Stimulated activated naive CD4-positive, alpha-beta T cell (primary cell): ENCODE results near the gene CETP.
"Not testable (repeated sequence)": the region's sequence is repeated elsewhere in the genome, so short reads cannot be mapped to it uniquely, and the experiment has no call there.

Experiments used
- DNase-seq, 6 experiments: peaks; one replicate each; lab custom pipeline; 2025; lab: John Stamatoyannopoulos, UW

Gene CETP

DNA sequence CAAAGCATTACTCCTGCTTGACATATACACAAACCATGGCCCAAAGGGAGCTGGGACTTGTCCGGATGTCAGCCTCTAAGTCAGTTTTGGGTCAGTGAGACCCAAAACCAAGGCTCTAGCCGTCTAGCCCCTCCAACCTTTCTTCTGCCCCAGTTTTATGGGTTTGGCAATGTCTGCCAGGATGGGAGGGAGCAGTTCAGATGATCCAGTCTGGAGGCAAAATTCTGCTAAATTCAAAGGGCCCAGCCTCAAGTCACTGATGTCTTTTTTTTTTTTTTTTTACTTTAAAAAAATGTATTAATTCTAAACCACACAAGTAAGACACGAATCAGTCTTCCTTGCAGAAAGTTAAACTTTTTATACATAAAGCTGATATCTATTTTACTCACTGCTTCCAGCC is 36.2 kb downstream of the CETP start:
- DNase-seq, result no peak

DNA sequence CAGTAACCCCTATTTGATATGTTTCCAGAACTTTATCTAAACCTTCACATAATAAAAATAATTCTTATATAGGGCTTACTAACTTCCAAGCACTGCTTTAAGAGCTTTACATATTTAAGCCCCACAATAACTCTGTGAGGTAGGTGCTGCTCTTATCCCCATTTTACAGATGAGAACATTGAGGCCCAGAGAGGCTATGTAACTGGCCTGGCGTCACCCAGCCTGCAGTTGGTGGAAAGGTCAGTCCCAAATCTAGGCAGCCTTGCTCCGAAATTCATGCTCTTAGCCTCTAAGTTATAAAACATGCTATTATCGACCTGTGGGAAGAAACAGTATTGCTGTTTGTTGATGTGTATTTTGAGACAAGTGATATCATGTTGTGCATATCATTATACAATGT is 36.6 kb downstream of the CETP start:
- no peak for DNase-seq

DNA sequence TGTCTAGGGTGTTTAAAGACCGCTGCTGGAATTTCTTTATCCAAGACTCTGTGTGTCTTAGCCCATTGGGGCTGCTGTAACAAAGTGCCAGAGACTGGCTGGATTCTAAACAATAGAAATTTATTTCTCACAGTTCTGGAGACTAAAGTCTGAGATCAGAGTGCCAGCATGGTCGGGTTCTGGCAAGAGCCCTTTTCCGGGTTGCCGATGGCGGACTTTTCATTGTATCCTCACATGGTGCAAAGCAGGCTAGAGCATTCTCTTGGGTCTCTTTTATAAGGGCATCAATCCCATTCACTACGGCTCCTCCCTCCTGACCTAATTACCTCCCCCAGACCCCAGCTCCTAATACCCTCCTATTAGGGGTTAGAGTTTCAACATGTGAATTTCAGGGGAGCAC is 37.1 kb downstream of the CETP start:
- DNase-seq, result no peak

DNA sequence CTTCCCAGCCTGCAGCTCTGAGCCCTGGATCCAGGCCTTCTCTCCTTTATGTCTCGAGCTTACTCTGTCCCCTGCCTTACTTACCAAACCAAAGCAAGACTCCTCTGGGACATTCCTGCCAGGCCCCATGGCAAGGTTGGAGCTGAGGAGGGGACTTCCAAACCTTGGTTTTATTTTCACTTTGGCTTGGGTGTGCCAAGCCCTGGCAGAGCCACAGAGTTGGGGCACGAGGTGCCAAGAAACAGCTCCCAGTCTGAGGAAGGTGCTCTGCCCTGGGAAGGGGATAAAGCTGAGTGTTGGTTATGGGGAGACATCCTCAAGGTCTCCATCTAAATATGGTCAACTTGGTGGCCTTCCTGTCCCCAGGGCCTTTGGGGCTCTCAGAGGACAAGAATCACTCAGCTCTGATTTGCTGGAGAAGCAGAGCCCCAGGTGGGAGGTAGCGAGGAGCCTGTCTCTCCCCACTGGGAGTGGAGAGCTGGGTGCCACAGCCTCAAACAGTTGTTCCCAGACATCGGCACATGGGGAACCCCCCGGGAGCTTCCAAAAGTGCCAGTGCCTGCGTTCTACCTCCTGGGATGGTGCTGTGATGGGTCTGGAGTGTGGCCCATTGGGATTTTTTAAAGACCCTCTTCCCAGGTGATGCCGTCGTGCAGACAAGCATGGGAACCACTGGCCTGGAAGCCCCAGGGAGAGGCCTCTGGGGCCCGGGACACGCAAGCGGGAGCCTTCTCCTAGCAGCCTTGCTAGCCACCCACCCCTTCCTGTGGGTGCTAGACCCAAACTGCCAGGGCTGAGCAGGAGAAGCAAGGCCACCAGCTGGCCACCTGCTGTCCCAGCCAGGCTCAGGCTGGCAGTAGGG is 37.9 kb downstream of the CETP start:
- peak in 4 of 6 experiments; percentile 19 to 49 (median 28) for DNase-seq

DNA sequence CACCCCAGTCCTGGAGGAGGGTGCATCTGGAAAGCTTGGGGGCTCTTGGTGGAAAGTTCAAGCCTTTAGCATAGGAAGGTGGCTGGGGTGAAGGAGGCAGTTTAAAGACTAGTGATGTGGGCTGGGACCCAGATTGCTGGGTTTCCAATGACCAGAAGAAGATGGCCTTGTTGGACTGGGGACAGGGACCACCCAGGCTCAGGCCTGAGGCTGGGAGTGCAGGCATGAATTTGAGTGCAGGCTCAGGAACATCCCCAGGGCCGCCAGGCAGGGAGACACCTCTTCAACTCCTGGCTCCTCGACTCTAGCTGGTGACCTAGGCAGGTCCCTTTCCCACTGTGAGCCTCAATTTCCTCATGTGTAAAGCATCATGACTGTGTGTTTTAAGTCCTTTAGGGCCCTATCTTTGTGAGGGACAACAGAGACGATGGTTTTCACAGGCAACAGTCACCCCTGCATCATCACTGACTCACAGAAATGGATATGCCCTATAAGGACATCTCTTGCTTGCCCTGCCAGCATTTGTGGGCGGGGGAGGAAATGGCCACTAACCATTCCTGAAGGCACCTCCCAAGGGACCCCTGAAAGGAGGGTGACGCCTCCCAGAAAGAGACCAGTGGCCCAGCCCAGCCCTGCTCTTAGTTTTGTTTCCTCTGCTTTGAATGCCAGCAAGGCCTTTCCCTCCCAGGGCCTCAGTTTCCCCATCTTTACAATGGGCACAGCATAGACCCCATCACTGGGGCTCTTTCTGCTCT is 38.7 kb downstream of the CETP start:
- no peak for DNase-seq

DNA sequence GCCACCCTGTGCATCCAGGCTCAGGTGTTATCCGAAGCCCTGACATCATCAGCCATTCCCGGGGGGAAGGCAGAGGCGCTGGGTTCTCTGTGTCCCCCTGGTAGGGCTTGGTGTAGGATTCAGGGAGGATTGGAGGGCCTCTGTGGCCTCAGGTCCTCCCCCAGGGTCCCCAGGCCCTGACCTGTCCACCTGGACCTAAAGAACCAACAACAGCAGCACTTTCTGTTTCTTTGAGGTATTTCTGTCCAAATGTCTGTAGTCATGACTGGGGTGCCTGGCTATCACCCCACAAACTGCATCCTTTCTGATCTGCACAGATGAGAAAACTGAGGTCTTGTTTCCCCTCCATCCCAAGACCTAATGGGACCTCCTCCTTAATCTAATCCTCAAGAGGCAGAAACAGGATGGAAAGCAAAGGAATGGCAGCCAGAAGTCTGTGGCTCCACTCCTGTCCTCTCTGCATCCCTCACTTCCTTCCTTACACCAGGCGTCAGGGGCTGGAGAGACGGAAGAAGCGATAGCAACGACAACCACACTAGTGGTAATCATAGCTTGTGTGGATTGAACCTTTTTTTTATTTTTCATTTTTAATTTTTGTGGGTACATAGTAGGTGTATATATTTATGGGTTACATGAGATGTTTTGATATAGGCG is 39.4 kb downstream of the CETP start:
- no peak for DNase-seq

DNA sequence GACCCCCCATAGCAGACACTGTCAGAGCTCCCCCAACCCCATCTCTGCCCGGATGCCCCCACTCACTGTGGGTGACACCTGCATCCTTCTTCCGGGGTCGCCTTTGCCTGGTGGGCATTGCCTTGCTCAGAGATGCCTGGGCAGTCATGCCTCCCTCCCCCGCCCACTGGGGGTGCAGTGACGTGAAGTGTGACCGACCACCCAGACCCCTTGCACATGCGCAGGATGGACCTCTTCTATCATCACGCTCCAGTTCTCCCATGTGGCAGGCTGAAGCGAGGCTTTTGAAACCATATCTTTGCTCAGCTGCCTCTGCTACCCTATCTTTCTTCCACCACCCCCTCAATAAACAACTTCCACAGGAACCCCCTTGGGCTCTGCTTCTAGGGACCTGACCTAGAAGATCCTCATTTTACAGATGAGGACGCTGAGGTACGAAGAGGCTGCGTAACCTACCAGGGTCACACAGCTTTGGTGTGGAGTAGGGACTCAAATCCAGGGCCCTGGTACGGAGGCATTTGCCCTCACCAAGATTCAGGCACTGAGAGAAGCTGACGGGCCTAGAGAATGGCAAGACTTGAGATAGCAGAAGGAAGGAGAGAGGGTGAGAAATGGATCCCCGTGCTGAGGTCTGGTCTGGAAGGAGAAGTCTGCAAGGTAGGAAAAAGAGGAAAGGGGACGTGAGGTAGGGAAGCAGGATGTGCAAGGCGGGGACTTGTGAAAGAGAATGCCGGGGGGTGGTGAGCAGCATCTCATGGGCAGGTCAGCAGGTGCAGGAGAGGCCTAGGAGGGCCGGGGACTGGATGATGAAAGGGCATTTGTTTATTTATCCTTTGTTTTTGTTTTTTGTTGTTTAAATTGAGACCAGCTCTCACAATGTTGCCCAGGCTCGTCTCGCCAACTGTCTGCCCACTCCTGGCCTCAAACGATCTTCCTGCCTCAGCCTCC is 42.0 kb downstream of the CETP start:
- DNase-seq, result no peak

DNA sequence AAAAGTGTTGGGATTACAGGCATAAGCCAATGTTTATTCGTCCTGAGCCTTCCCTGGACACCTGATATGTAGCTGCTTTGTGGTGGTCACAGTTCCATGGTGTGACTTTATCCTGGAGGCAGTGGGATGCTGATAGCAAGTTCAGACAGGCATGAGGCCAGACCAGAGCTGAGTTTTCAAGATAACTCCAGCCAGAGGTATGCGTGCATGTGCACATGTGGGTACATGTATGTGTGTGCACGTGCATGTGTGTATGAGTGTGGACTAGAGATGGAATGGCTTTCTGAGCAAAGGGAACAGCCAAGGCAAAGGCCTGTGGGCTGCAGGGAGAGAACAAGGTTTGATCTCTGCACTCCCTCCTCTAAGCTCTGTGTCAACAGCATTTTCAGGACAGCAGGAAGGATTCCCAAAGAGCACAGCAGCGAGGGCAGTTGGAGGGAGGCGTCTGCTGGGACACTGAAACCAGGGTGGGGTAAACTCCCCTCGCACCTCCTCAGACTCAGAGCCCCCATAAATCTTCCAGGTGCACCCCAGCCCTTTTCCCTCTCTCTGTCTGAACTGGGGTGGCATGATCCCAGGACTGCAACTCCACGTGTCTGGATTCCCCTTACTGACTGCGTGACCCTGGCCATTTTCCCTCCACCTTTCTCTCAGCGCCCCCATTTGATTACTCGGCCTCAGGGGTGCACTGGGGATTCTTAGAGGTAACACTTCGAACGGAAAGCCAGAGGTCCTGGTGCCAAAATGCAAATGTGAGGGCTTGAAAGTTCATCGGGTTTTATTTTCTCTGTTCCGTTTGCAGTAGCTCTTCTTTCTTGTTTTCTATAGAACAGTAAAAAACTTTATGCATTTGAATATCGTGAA is 42.9 kb downstream of the CETP start:
- no peak for DNase-seq

DNA sequence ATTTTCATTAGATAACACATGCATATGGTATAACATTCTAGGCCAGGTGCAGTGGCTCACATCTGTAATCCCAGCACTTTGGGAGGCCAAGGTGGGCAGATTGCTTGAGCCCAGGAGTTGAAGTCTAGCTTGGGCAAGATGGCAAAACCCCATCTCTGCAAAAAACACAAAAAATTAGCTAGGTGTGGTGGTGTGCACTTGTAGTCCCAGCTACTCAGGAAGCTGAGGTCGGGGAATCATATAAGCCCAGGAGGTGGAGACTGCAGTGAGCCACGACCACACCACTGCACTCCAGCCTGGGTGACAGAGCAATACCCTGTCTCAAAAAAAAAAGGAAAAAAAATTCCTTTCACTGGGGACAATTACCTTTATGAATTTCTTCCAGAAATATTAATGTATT is 43.8 kb downstream of the CETP start:
- not testable (repeated sequence) for DNase-seq

DNA sequence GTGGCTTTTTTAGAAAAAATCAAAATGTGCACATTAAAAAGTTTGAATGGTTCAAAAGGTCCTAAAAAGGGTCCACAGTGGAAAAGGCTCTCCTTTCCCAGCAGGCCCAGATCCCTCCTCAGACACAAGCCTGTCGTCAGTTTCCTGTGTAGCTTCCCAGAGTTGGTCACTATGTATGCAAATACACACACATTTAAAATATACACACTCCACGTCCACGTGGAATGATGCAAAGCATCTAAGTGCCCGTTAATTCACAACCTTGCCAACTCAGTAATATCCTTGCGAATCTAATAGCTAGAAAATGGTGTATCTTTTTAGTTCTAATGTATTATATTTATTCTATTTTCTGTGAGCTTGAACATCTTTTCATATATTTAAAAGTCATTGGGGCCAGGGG is 45.3 kb downstream of the CETP start:
- DNase-seq, result no peak

DNA sequence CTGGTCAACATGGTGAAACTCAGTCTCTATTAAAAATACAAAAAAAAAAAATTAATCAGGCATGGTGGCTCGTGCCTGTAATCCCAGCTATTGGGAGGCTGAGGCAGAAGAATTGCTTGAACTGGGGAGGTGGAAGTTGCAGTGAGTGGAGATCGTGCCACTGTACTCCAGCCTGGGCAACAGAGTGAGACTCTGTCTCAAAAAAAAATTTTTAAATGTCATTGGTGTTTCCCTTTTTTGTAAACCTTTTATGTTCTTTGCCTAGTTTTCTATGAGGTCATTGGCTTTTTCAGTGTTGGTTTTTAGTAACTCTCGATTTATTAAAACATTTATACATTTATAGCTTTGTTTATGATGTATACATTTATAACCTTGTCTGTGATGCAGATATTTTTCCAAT is 45.8 kb downstream of the CETP start:
- no peak for DNase-seq

DNA sequence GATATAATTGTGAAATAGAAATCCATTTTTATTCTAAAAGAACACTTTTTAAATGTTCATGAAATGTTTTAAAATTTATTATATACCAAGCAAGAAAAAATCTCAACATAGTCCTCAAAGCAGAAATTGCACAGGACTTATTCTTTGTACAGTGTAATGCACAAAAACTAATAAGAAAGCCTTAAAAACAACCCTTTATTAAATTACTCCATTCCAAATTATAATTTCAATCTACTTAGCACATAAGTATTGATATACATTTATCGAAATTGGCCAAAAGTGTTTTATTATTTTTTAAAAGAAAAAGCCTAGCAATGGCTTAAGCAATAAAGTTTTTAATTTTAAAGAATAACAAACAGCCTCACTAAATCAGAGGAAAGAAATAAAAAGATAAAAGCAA is 46.7 kb downstream of the CETP start:
- no peak for DNase-seq

DNA sequence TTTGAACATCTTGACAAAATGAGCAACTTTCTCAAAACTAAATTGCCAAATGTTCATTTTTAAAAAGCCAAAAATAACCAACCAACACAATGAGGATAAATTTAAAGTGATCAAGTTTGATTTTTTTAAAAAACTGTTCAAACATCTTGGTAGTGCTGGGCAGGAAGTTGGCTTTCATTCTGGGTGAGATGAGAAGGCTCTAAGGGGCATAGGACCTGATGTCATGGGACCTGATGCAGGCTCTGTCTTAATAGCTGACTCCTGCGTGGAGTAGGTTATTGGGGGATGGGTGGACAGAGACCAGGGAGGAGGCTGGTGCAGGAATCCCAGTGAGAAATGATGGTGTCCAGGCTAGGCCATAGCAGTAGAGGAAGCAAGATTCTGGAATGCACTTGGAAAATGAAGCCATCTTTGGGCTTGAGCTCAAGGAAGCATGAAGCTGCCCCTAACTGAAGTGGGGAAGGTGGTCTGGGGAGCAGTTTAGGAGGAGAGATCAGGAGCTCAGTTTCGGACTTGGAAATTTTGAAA is 48.0 kb downstream of the CETP start:
- DNase-seq, result peak in 1 of 6 experiments; percentile 14

DNA sequence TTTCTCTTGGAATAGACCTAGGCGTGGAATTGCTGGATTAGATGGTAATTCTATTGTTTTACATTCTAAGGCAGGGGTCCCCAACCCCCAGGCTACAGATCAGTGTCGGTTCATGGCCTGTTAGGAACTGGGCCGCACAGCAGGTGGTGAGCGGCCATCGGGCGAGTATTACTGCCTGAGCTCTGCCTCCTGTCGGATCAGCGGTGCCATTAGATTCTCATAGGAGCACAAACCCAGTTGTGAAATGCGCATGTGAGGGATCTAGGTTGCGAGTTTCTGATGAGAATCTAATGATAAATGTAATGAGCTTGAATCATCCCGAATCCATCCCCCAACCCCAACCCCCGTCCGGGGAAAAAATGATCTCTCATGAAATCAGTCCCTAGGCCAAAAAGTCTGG is 50.6 kb downstream of the CETP start:
- no peak for DNase-seq

DNA sequence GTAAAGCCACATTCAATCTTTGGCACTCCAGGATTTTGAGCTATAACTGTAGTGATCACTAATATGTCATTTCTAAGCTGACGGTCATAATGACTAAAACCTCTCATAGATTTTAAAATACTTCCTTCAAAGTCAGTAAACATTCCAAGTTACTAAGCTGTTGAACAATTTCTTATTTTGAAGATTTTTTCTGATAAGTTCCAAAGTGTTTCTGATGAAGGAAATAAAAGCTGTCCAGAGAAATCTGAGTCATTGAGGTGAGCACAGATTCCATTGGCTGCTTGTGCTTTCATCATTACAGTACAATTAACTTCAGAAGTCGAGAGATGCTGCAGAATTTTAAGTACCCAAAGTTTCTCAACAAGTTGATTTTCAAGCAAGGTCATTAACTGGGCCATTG is 51.5 kb downstream of the CETP start:
- DNase-seq, result no peak

DNA sequence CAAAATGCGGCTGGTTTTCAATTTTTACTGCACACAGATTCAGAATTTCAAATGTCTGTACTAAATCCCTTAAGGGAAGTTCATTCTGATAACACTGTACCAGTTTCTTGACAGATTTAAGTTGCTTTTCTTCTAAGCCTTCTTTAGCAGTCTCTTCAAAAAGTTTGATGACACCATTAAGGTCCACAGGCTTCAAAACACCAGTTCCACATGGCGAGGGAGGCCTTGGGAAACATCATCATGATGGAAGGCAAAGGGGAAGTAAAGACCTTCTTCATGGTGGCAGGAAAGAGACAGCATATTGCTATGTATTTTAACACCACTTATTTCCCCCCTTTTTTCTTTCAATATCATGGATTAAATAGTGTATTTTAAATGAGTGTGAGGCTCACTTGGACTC is 52.2 kb downstream of the CETP start:
- DNase-seq, result no peak

DNA sequence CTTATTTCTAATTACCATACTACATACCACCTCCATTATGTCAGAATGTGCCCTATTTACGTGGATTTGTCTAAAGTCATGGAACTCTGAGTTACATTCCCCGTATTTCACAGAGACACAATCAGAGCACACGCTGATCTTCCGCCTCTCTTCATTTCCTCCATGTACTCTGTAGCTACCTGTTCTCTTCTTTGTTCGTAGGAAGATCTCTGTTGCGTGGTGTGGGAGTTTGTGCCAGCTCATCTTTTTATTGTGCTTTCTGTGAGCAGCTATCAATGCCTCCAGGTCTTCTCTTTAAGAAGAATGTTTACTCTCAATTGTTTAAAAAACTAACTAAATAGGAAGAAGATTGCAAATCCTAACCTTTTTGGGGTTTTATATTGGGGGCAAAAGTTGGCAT is 54.6 kb downstream of the CETP start:
- peak in 3 of 6 experiments; percentile 13 to 42 (median 21) for DNase-seq

DNA sequence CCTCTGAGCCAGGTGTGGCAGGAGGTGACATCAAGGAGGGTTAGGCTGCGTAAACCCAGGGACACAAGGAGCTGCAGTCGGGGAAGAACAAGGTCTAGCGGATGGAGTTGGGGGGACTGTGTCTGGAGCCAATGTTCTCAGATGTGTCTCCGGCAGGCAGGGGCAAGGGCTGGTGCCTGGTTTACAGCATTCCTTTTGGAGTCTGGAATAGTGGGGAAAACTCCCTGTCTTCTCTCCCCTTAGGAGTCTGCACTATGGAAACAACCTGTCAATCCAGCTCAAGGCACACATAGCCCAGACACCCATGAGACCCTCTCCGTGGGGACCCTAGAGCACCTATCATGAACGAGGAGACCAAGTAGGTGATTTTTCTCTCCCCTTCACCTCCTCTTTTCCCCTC is 55.1 kb downstream of the CETP start:
- DNase-seq, result no peak

DNA sequence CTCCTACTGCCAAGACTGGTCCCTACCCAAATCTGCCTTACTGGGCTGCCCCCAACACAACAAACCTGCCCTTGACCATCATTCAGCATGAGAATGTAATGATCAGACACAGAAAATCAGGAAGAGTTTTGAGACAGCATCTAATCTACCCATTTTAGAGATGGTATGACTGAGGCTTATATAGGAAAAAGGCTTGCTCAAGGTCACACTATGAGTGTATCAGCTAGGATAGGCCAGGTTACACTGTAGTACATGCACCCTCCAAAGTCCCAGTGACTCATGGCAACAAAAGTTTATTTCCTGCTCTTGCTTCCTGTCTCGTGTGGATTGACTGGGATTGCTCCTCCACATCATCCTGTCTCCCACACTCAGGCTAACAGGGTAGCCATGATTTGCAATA is 55.5 kb downstream of the CETP start:
- DNase-seq, result no peak

DNA sequence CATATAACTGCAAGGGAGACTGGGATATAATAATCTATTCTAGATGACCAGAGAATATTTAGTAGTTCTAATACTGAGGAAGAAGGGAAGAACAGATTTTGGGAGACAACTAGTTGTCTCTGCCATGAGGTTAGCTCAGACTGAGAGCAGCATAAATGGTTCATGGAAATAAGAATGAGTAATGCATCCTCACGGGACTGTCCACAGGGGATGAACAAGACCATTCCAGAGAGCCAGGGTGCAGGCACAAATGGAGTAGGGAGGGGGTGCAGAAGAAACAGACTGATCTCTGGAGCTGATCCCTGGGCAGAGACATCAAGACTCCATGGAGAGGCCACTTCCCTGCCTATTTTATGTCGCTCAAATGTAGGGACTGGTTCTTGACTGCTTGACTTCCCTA is 58.0 kb downstream of the CETP start:
- DNase-seq, result no peak

DNA sequence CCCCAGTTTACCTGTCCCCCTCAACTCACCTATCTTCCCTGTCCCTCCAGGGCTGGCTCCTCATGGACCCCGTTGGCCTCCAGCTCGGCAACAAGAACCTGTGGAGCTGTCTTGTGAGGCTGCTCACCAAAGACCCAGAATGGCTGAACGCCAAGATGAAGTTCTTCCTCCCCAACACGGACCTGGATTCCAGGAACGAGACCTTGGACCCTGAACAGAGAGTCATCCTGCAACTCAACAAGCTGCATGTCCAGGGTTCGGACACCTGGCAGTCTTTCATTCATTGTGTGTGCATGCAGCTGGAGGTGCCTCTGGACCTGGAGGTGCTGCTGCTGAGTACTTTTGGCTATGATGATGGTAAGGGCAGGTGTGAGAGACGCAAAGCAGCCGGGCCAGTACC is 58.9 kb downstream of the CETP start:
- no peak for DNase-seq
